WI38 (cell line): ENCODE results near the gene ARHGAP23.

Source experiments
- H3K4me3 ChIP-seq: 2 replicates; pipeline ENCODE4 v1.5.1; 2011; ENCODE audit warnings: low read depth, mild to moderate bottlenecking, control low read depth, low read length
- TF ChIP-seq, protein P1 (sequence below): IDR thresholded peaks from 2 replicates; pipeline ENCODE4 v1.5.1; 2012; ENCODE audit warnings: low read depth, mild to moderate bottlenecking, control low read depth, low read length

The ARHGAP23 gene

DNA sequence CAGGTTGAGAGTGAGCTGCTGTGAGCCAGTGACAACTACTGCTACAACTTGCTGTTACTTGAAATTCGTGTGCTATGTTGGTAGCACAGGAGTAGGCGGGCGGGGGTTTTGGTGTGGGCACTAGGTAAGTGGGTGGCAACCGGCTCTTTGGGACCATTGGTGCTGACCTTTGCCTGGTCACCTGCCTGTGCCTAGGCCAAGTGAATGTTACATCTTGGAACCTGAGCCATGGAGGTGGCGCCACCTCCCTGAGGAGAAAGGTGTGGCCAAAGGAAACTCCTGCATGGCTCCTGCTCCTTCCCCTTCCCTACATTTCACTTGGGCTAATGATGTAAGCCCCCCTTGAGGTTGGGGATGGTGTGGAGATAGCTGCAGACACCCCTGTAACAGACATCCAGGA lies 25.4 kb upstream of the ARHGAP23 start:
- no peak overlapping the region for H3K4me3 ChIP-seq
- TF ChIP-seq, protein P1, sequence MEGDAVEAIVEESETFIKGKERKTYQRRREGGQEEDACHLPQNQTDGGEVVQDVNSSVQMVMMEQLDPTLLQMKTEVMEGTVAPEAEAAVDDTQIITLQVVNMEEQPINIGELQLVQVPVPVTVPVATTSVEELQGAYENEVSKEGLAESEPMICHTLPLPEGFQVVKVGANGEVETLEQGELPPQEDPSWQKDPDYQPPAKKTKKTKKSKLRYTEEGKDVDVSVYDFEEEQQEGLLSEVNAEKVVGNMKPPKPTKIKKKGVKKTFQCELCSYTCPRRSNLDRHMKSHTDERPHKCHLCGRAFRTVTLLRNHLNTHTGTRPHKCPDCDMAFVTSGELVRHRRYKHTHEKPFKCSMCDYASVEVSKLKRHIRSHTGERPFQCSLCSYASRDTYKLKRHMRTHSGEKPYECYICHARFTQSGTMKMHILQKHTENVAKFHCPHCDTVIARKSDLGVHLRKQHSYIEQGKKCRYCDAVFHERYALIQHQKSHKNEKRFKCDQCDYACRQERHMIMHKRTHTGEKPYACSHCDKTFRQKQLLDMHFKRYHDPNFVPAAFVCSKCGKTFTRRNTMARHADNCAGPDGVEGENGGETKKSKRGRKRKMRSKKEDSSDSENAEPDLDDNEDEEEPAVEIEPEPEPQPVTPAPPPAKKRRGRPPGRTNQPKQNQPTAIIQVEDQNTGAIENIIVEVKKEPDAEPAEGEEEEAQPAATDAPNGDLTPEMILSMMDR, result no peak

DNA sequence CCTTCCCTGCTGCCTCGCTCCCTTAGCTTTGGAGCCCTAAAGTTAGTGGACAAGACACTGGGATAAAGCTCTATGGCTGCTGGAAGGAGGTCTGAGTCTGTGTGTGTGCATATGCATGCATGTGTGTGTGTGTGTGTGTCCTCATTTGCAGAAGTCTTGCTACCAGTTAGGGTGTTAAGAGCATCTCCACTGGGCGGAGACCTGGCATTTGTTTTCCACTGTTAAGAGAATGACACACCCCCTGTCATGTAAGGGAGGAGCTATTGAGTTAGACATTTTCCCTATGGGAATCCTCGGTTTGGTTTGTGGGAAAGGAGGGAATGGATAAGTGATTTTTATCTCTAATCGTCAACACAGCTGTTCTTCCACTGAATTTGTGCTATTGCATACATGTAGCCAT lies 24.8 kb upstream of the ARHGAP23 start:
- TF ChIP-seq, protein P1, result no peak
- no peak overlapping the region for H3K4me3 ChIP-seq

DNA sequence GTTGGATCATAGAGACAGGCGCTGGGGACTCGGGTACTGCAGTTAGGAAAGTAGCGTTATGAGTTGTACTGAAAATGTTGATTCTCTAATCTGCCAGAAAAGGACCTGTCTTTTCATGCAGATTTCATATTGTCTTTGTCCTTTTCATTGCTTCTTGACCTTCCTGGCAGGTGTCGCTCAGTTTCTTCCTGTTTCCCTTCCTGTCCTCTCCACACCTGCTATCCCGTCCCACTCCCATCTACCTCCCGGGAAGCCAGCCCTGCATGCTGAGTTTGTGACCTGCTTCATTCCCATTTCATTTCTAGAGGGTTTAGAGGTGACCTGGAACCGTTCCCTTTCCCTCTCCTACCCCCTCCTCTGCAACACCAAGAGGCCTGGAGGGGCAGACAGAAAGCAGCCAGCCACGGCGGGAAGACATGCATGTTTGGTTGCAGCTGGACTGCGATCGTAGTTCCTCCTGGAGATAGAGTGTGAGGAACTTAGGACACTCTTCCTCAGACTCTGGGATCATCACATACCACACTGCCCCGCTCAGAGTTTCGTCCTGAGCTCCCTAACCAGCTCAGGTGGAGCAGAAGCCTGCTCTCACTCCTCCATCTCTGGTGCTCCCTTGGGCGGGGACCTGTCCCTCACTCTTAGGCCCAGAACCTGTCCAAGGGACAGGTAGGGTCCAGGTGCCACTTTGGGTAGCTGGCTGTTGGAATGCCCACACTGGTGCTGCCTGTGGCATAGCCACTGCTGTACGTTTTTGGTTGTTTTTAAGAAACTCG lies 23.9 kb upstream of the ARHGAP23 start:
- TF ChIP-seq, protein P1, result no peak
- no peak overlapping the region for H3K4me3 ChIP-seq

DNA sequence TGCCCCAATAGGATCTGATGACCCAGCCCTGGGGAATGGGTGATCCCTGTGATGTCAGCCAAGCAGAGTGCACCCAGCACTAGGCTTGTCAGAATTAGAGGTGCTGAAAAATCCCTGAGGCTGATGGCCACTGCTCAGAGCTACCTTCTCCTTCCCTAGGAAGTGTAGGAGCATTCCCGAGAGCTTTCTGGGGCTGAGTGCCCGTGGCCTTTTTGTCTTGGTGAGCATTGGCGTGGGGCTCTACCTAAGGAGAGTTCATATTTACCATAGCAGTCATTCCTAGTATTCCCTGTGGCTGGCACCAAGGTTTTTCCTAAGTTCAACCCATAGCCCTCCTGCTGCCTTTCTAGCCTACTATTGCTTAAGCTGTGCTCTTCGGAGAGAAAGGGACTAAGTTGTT lies 22.6 kb upstream of the ARHGAP23 start:
- TF ChIP-seq, protein P1, result no peak
- no peak overlapping the region for H3K4me3 ChIP-seq

DNA sequence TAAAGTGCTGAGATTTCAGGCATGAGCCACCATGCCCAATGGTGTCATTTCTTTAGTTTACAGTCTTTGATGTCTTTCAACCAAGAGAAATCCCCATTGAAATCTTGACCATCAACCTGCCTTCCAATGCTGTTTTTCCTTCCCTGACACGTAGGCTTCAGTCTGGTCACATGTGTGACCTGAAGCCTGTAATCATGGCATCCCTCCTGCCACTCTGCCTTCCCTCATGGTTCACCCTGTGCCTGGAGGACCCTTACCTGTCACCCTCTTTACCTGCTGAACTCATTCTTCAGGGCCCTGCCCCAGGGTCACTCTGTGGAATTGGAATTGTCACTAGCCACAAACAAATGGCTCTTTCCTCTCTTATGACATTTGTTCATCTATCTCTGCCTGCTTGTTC lies 18.1 kb upstream of the ARHGAP23 start:
- TF ChIP-seq, protein P1, result no peak

DNA sequence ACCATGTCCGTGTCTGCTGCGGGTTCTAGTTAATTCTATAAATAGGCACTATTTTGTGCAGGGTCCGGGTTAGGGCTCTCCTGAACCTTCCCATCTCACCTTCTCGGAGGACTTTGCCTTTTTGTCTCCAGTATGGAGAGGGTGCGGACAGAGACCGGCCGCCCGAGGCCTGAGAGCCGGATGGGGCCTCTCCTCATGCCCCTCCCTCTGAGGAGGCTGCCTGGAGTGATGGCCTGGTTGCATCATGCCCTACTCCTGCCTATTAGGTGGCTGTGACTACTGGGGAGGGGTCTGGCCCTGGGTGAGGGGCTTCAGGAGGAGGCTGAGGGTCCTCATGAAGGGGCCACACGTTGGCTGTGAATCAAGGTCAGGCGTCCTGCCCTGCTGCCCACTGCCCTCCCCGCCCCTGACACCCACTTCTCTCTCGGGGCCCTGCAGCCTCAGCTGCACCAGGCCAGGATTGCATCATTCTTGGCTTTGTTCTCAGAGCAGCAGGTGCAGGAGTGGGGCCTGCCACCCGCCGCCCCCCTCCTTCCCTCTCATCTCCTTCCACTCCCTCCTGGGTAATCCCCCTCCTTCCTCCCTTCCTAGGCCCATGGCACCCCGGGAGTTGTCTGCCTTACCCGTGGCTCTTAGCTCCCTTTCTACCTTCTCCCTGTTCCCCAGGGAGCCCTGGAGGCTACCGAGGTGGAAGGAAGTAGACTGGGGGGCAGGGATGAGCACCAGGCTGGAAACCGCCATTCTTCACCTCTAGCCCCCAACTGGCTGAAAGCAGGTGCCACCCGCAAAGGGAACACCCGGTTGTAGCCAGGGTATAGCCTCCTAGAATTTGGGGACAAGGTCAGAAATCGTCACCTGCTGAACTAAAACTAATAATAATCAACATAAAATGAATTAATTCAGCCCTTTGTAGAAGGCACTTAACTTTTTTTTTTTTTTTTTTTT lies 12.7 kb upstream of the ARHGAP23 start:
- TF ChIP-seq, protein P1, result no peak
- H3K4me3 ChIP-seq, result peak overlapping the region; percentile 14; the same call in 1 of the 2 replicates

More for the DNA sequence above, 18.1 kb upstream of the ARHGAP23 start:
- no peak overlapping the region for H3K4me3 ChIP-seq

DNA sequence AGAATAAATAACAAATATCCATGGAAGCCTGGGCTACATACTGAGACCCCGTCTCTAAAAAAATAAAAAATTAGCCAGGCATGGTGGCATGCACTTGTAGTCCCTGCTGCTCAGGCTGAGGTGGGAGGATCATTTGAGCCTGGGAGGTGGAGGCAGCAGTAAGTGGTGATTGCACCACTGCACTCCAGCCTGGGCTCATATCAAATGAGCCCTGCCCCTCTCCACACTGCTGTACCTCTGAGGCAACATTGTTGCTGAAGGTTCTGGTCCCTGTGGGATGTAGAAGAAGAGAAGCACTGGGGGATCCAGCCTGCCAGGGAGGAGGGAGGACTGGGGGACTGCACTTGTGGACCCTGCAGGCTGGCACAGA lies 11.4 kb upstream of the ARHGAP23 start:
- H3K4me3 ChIP-seq, result no peak overlapping the region
- TF ChIP-seq, protein P1, result no peak
